H1 (cell line): Measurements from ENCODE around the gene TYW5. TPM values are rescaled to one million over a fixed set of nuclear protein-coding genes. Genes with fewer than 3 reads are reported as not detected.

Experiments
- CTCF ChIA-PET: fragments of 300-600 bp; sonication (Branson Sonifier 250); formaldehyde crosslinking; loops from one replicate; lab custom pipeline; 2021; ENCODE audit not compliant: partially characterized antibody; lab: Charles Lee
- POLR2A ChIA-PET: fragments of 300-600 bp; sonication (Branson Sonifier 250); formaldehyde crosslinking; loops from one replicate; lab custom pipeline; 2021; ENCODE audit warnings: inconsistent platforms; ENCODE audit not compliant: partially characterized antibody; lab: Charles Lee
- DNase-seq, 2 experiments: peaks; one replicate each; pipeline versions ENCODE4 v3.0.0 to v3.0.0-alpha.2; 2010 to 2022; ENCODE audit warnings: low spot score in 2 of 2, low read depth in 1 of 2, mixed read lengths in 1 of 2
- FAIRE-seq: peaks from 2 replicates; lab custom pipeline; 2011; peaks lifted over from hg19 to GRCh38; lab: Jason Lieb, UNC
- H2AFZ ChIP-seq: 2 replicates; pipeline ENCODE4 v1.8.1; 2012; ENCODE audit warnings: low read length, inconsistent platforms
- H2AK5ac ChIP-seq: 2 replicates; pipeline ENCODE4 v1.6.1; 2013; ENCODE audit warnings: low read depth, low read length
- H2BK120ac ChIP-seq: replicated peaks from 2 replicates; pipeline ENCODE3; 2013; ENCODE audit warnings: low read depth, low read length, inconsistent platforms
- H2BK12ac ChIP-seq: 2 replicates; pipeline ENCODE4 v1.6.1; 2013; ENCODE audit warnings: low read depth, low read length
- H2BK15ac ChIP-seq: 2 replicates; pipeline ENCODE4 v1.6.1; 2013; ENCODE audit warnings: low read length
- H2BK20ac ChIP-seq: 2 replicates; pipeline ENCODE4 v1.6.1; 2013; ENCODE audit warnings: low read length
- H2BK5ac ChIP-seq: 2 replicates; pipeline ENCODE4 v1.6.1; 2013; ENCODE audit warnings: low read depth, low read length
- H3K14ac ChIP-seq: 2 replicates; pipeline ENCODE4 v1.6.1; 2013; ENCODE audit warnings: inconsistent platforms; ENCODE audit not compliant: insufficient read length
- H3K18ac ChIP-seq: 2 replicates; pipeline ENCODE4 v1.6.1; 2013; ENCODE audit warnings: low read length; ENCODE audit errors: extremely low read depth
- H3K23ac ChIP-seq: 2 replicates; pipeline ENCODE4 v1.6.1; 2013; ENCODE audit warnings: inconsistent platforms; ENCODE audit not compliant: insufficient read length
- H3K23me2 ChIP-seq: 2 replicates; pipeline ENCODE4 v1.6.1; 2013; ENCODE audit warnings: low read depth, low read length
- H3K27ac ChIP-seq: 2 replicates; pipeline ENCODE4 v1.6.1; 2011; ENCODE audit warnings: low read depth, low read length, inconsistent platforms
- H3K27me3 ChIP-seq, 4 experiments: replicated peaks in 1 of 4; 1 replicate in 1 of 4; 2 replicates in 3 of 4; pipeline versions ENCODE4 v1.6.1 to v1.8.1; 2011 to 2013; ENCODE audit warnings: low read length in 3 of 4, mild to moderate bottlenecking in 3 of 4, inconsistent platforms in 2 of 4, mixed read lengths in 2 of 4, moderate library complexity in 1 of 4; ENCODE audit not compliant: control insufficient read depth in 3 of 4, insufficient read depth in 3 of 4; ENCODE audit errors: extremely low read depth in 1 of 4
- H3K36me3 ChIP-seq, 4 experiments: 2 replicates each; pipeline versions ENCODE4 v1.6.1 to v1.8.1; 2011 to 2013; ENCODE audit warnings: mild to moderate bottlenecking in 4 of 4, low read length in 3 of 4, moderate library complexity in 2 of 4, control low read depth in 1 of 4, inconsistent platforms in 1 of 4; ENCODE audit not compliant: insufficient read depth in 4 of 4, control insufficient read depth in 2 of 4
- H3K4ac ChIP-seq: replicated peaks from 2 replicates; pipeline ENCODE3; 2013; ENCODE audit warnings: low read length, low read depth, mixed read lengths, inconsistent platforms; ENCODE audit not compliant: insufficient read length
- H3K4me1 ChIP-seq, 4 experiments: replicated peaks in 1 of 4; 1 replicate in 1 of 4; 2 replicates in 3 of 4; pipeline versions ENCODE4 v1.6.1 to v1.8.1; 2011 to 2013; ENCODE audit warnings: low read length in 3 of 4, inconsistent platforms in 2 of 4, mixed read lengths in 1 of 4; ENCODE audit not compliant: insufficient read depth in 4 of 4, control insufficient read depth in 3 of 4
- H3K4me2 ChIP-seq, 2 experiments: 2 replicates each; pipeline versions ENCODE4 v1.6.1 to v1.8.1; 2011 to 2013; ENCODE audit warnings: low read depth in 2 of 2, low read length in 2 of 2, control low read depth in 1 of 2, inconsistent platforms in 1 of 2, mild to moderate bottlenecking in 1 of 2; ENCODE audit not compliant: insufficient read depth in 1 of 2
- H3K4me3 ChIP-seq, 4 experiments: fragments of 200-600, 300-600 bp in 1 of 4; sonication (generic), shearing (Covaris generic), sonication (Bioruptor Twin) in 1 of 4; 2 replicates each; pipeline versions ENCODE4 v1.5.1 to v1.8.1; 2011 to 2016; ENCODE audit warnings: low read length in 4 of 4, low read depth in 3 of 4, control low read depth in 2 of 4, inconsistent platforms in 2 of 4, mild to moderate bottlenecking in 2 of 4, mixed read lengths in 1 of 4, moderate library complexity in 1 of 4; ENCODE audit not compliant: insufficient read depth in 2 of 4; ENCODE audit errors: extremely low read depth in 1 of 4
- H3K56ac ChIP-seq: replicated peaks from 2 replicates; pipeline ENCODE3; 2013; ENCODE audit warnings: low read depth, mild to moderate bottlenecking, mixed read lengths, low read length, inconsistent platforms; ENCODE audit not compliant: insufficient read length
- H3K79me1 ChIP-seq: 2 replicates; pipeline ENCODE4 v1.6.1; 2013; ENCODE audit warnings: low read depth, low read length, control low read depth
- H3K79me2 ChIP-seq, 2 experiments: 2 replicates each; pipeline versions ENCODE4 v1.6.1 to v1.8.1; 2012 to 2013; ENCODE audit warnings: low read length in 2 of 2, mild to moderate bottlenecking in 2 of 2, inconsistent platforms in 1 of 2; ENCODE audit not compliant: insufficient read depth in 2 of 2, control insufficient read depth in 1 of 2
- H3K9ac ChIP-seq, 4 experiments: replicated peaks in 1 of 4; 1 replicate in 1 of 4; 2 replicates in 3 of 4; pipeline versions ENCODE4 v1.6.1 to v1.8.1; 2011 to 2013; ENCODE audit warnings: low read depth in 3 of 4, low read length in 3 of 4, control low read depth in 2 of 4, mild to moderate bottlenecking in 2 of 4, moderate library complexity in 2 of 4, inconsistent platforms in 1 of 4; ENCODE audit errors: extremely low read depth in 1 of 4
- H3K9me3 ChIP-seq, 2 experiments: 2 replicates each; pipeline versions ENCODE4 v1.6.1 to v1.8.1; 2012 to 2013; ENCODE audit warnings: mild to moderate bottlenecking in 2 of 2, moderate library complexity in 2 of 2, control low read depth in 1 of 2, inconsistent platforms in 1 of 2, low read depth in 1 of 2, low read length in 1 of 2, mixed read lengths in 1 of 2; ENCODE audit not compliant: insufficient read depth in 2 of 2
- H4K20me1 ChIP-seq, 2 experiments: replicated peaks in 1 of 2; 2 replicates each; pipeline versions ENCODE3 to v1.8.1; 2011 to 2013; ENCODE audit warnings: inconsistent platforms in 2 of 2, low read length in 2 of 2, mild to moderate bottlenecking in 1 of 2; ENCODE audit not compliant: insufficient read depth in 2 of 2, control insufficient read depth in 1 of 2
- H4K5ac ChIP-seq: 2 replicates; pipeline ENCODE4 v1.6.1; 2013; ENCODE audit warnings: low read length, low read depth, mixed read lengths, inconsistent platforms; ENCODE audit not compliant: insufficient read length
- H4K8ac ChIP-seq: 2 replicates; pipeline ENCODE4 v1.8.0; 2013; ENCODE audit warnings: mild to moderate bottlenecking, moderate library complexity, low read length, inconsistent platforms; ENCODE audit not compliant: insufficient read depth; ENCODE audit errors: extremely low read depth
- H4K91ac ChIP-seq: replicated peaks from 2 replicates; pipeline ENCODE3; 2013; ENCODE audit warnings: low read length, mixed read lengths, inconsistent platforms; ENCODE audit not compliant: insufficient read length
- EGR1 ChIP-seq: IDR thresholded peaks from 2 replicates; pipeline ENCODE4 v1.6.1; 2011; ENCODE audit warnings: low read depth, low read length, borderline replicate concordance
- HDAC2 ChIP-seq, 2 experiments: fragments of 300-600 bp in 1 of 2; sonication (generic) in 1 of 2; IDR thresholded peaks; 2 replicates each; pipeline ENCODE4 v1.6.1; 2011 to 2012; ENCODE audit warnings: low read depth in 2 of 2, low read length in 2 of 2, mild to moderate bottlenecking in 2 of 2, moderate library complexity in 2 of 2, borderline replicate concordance in 1 of 2, inconsistent platforms in 1 of 2
- HDAC6 ChIP-seq: IDR thresholded peaks from one replicate; pipeline ENCODE4 v1.7.1; 2012; ENCODE audit warnings: low read depth, mild to moderate bottlenecking, inconsistent platforms, low read length, moderate library complexity
- KDM4A ChIP-seq: IDR thresholded peaks from one replicate; pipeline ENCODE4 v1.7.1; 2012; ENCODE audit warnings: low read depth, mild to moderate bottlenecking, moderate library complexity, low read length, inconsistent platforms; ENCODE audit not compliant: severe bottlenecking
- POU5F1 ChIP-seq: IDR thresholded peaks from 2 replicates; pipeline ENCODE4 v1.6.1; 2011; ENCODE audit warnings: low read depth, mild to moderate bottlenecking, low read length, moderate library complexity
- RNF2 ChIP-seq: fragments of 200-900, 300-1000 bp; sonication (generic); IDR thresholded peaks from 2 replicates; pipeline ENCODE4 v1.7.1; 2016; ENCODE audit warnings: borderline replicate concordance, low read depth, mild to moderate bottlenecking, antibody characterized with exemption, low read length; ENCODE audit not compliant: poor library complexity, severe bottlenecking; ENCODE audit errors: missing control alignments
- SIN3A ChIP-seq, 2 experiments: IDR thresholded peaks in 1 of 2; conservative IDR thresholded peaks in 1 of 2; 2 replicates each; pipeline ENCODE4 v1.6.1; 2011 to 2012; ENCODE audit warnings: low read length in 2 of 2, improper control_type of control experiment in 1 of 2, low read depth in 1 of 2, mild to moderate bottlenecking in 1 of 2
- SUZ12 ChIP-seq: fragments of 200-600 bp; sonication (generic); IDR thresholded peaks from 2 replicates; pipeline ENCODE4 v1.6.1; 2012; ENCODE audit warnings: mild to moderate bottlenecking, inconsistent platforms, low read length, moderate library complexity, mixed read lengths
- TAF7 ChIP-seq: optimal IDR thresholded peaks from 2 replicates; pipeline ENCODE3; 2011; ENCODE audit warnings: low read depth, mild to moderate bottlenecking, inconsistent platforms, low read length, moderate library complexity, borderline replicate concordance
- TCF12 ChIP-seq: IDR thresholded peaks from 2 replicates; pipeline ENCODE4 v1.6.1; 2011; ENCODE audit warnings: low read depth, mild to moderate bottlenecking, low read length
- WGBS, 2 experiments: shearing (Covaris generic) in 1 of 2; methylation state at CpG; one replicate each; pipeline versions ENCODE4 v1.1.6 to v1.1.7; 2013 to 2015; ENCODE audit warnings: low lambda C conversion rate in 2 of 2, mixed read lengths in 2 of 2, inconsistent platforms in 1 of 2, low coverage in 1 of 2, missing lambda C conversion rate in 1 of 2; ENCODE audit not compliant: insufficient replicate concordance in 2 of 2, insufficient coverage in 1 of 2, insufficient read length in 1 of 2; ENCODE audit errors: extremely low coverage in 1 of 2, missing lambda C conversion rate in 1 of 2; 5-methylcytosine and 5-hydroxymethylcytosine counted together
- polyA plus RNA-seq, 7 experiments: library from polyadenylated mRNA; depleted of rRNA in 3 of 7; stranded (reverse) in 5 of 7; unstranded in 2 of 7; fragments of >200 nt in 5 of 7; fragments of 200-250 nt in 2 of 7; gene quantifications; 1 replicate in 5 of 7; 2 replicates in 1 of 7; 4 replicates in 1 of 7; pipeline versions ENCODE4 v1.2.1 to v1.2.3, GENCODE V29; 2011 to 2013; ENCODE audit warnings: missing spikeins in 2 of 7, mixed read lengths in 2 of 7
- total RNA-seq: library from RNA; stranded (reverse); fragmentation: NEBNext Ultra II Directional; extraction: Animal tissue kit (Norgen Biotek cat#: 25700); gene quantifications from 2 replicates; pipeline ENCODE4 v1.2.1, GENCODE V29; 2021
- TF ChIP-seq, protein P1 (sequence below): IDR thresholded peaks from 2 replicates; pipeline ENCODE4 v1.6.1; 2011; ENCODE audit warnings: low read depth, mild to moderate bottlenecking, low read length; ENCODE audit not compliant: insufficient read depth

The TYW5 gene
- total and polyA plus RNA-seq, 2 of the 8 experiments (the other 6 are each of a cell fraction or from before 2014, with no cell fraction given) = 5.4 to 11.3 TPM

DNA sequence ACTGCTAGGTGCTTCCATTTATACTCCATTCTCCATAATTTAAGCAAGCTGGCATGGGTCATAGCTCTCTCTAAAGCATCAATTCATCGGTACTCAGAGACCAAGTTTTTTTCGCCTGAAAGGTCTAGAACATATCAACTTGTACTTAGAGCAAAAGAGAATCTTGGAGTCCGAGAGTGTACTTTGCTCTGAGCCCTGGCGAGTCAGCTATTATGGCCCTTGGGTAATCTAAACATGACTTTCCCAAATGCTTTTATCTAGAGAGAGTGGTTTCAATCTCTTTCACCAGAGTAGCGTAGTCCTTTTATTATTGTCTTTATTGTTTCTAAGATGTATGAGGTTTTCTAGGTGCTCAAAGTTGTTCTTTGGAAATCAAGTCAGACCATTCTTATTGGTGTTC, 34.5 kb upstream of the TYW5 start:
- no peaks in the 10 kb centered on the region for H3K79me1 ChIP-seq
- no peak overlapping the region for H2BK120ac ChIP-seq

More for the DNA sequence above, 34.5 kb upstream of the TYW5 start:
- Histone ChIP-seq H3K27me3 (peaks cover 0 to 1% (median 0%) of the 10 kb centered on the region in 4 experiments; a peak in 1 of 7 replicates), H3K56ac (no peak overlapping the region), H3K9me3 (no peaks in the 10 kb centered on the region), H3K4me1 (peaks cover 0 to 6% (median 2%) of the 10 kb centered on the region in 4 experiments; a peak in 1 of 7 replicates), H3K79me2 (no peaks in the 10 kb centered on the region), H2BK5ac (no peak overlapping the region), H2AK5ac (no peak overlapping the region), H4K5ac (no peak overlapping the region), H3K23me2 (no peaks in the 10 kb centered on the region; the same call in 1 of the 2 replicates), H2BK20ac (no peak overlapping the region), H3K36me3 (no peaks in the 10 kb centered on the region), H3K23ac (no peak overlapping the region), H4K8ac (no peak overlapping the region), H3K4ac (no peak overlapping the region), H2AFZ (no peak overlapping the region), H3K4me2 (no peak overlapping the region), H2BK12ac (no peak overlapping the region), H3K27ac (no peak overlapping the region), H4K20me1 (no peaks in the 10 kb centered on the region), H3K9ac (no peak overlapping the region), H3K18ac (no peak overlapping the region), H3K4me3 (no peak overlapping the region), H2BK15ac (no peak overlapping the region), H4K91ac (no peak overlapping the region), H3K14ac (no peak overlapping the region)
- no peak for DNase-seq
- FAIRE-seq = no peak
- 88% methylated on average over 5 of the region's 5 CpGs; no CpG with 5 or more reads in 1 of the 2 experiments for WGBS, 2 experiments
- POLR2A ChIA-PET = no interaction called here
- TF ChIP-seq TAF7 (no peak), RNF2 (no peak), HDAC2 (IDR thresholded peaks at IDR 0.05; ENCODE audit: borderline replicate concordance in 1 of 2, low read depth in 2 of 2, low read length in 2 of 2) (no peak), POU5F1 (no peak), SIN3A (conservative IDR thresholded peaks at IDR 0.05 in 1 of 2, IDR thresholded peaks at IDR 0.05 in 1 of 2; ENCODE audit: low read depth in 1 of 2, low read length in 2 of 2) (no peak), EGR1 (no peak), KDM4A (no peak), SUZ12 (no peak), TCF12 (no peak), HDAC6 (no peak)
- TF ChIP-seq, protein P1, sequence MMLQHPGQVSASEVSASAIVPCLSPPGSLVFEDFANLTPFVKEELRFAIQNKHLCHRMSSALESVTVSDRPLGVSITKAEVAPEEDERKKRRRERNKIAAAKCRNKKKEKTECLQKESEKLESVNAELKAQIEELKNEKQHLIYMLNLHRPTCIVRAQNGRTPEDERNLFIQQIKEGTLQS = no peak
- CTCF ChIA-PET = interaction anchor here (1.0 to 1.7 kb wide), 2 partner anchors 10 to 14 kb away, joined by 3 to 6 read pairs; no protein-coding TSS in a partner anchor
